Epidermal melanocyte (primary cell): ENCODE measurements around the gene PRMT9.

Experiments
- DNase-seq: peaks from one replicate; pipeline ENCODE4 v3.0.0; 2011; ENCODE audit warnings: low spot score; ENCODE audit not compliant: insufficient read length

The PRMT9 gene

GRCh38 chr4:147625733-147626132, 58.2 kb downstream of the PRMT9 start:
- no peak for DNase-seq

DNA sequence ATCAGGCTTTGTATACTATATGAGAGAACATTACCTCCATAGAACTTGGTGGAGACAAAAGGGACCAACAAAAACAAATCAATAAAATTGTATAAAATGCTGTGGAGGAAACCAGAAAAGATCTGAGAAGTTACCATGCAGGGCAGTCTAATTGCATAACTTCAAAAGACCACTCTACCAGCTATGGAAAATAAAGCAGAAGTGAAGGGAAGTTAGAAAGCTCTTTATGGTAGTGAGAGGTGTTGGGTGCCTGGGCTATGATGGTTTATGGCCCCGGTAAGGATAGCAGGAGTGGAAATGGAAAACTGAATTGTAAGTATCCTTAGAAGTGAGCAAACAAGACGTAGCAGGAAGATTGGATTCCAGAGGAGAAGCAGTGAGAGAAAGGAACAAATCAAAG, 63.6 kb downstream of the PRMT9 start:
- no peak for DNase-seq

- DNase-seq: no peak
Measured at GRCh38 chr4:147617841-147618691, 65.9 kb downstream of the PRMT9 start.

DNA sequence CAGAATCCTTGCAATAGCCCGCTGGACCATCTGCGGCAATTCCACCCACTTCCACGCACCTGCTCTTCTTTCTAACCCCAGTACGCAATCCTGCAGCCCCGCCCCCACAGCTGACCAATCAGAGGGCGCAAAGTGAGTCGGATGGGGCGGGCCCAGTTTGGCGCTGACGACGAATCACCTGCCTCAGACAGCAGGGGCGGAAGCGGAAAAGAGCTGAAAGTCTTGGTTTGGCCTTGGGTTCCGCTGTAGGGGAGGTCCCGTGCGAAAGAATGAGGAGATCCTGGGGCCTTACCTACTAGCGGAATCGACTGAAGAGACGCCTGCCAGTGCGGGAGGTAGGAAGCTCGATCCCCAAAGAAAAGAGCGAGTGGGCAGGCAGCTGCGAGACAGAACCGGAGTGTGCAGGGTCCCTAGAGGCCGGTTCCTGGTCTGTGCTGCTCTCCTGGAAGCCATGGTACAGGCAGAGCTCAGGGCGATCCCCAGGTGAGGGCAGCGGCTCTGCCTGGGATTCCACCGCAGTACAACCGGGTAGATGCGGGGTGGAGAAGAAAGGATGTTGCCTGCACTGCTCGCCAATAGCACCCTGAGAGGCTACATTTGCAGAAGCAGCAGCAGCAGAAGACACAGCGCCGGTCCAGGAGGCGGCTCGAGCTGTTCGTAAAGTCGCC, 66.7 kb downstream of the PRMT9 start, which contains the start of gene TMEM184C:
TSS of gene TMEM184C (plus strand) at position 225 of the 668 bp plus-strand sequence. CDS start 560 bp downstream, outside the sequence.
- peak; percentile 92 for DNase-seq

DNA sequence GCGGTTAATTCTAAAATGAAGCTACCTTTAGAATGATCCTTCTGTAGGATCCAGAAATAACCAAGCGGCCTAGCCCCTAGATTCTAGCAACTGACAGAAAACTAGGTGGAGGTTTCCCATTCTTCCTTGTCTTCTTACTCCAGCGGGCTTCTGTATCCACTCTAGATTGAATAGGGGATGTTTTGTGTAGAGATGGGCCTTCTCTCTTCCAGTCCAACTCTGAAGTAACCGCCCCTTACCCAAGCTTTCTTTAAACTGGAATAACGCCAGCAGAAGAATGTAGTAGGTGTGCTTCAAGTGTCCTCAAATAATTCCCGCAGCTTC, 67.2 kb downstream of the PRMT9 start:
- no peak for DNase-seq

DNA sequence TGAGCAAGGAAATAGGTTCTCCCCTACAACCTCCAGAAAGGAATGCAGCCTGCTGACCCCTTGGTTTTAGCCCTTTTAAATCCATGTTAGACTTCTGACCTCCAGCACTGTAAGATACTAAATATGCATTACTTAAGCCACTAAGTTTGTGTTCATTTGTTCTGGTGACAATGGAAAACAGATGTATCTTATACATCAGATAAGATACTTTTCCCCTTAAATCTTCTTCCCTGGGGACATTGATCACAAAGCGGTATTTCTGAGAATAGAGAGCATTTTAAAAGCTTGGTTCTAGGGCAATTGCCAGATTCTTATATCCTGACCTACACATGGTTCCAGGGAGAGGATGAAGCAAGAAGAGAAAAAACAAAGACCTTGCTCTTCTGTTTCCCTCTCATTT, 73.3 kb downstream of the PRMT9 start:
- DNase-seq: no peak

GRCh38 chr4:147607471-147607870, 76.5 kb downstream of the PRMT9 start:
- DNase-seq: no peak

- no peak for DNase-seq
Measured at GRCh38 chr4:147605499-147605898, 78.5 kb downstream of the PRMT9 start.

DNA sequence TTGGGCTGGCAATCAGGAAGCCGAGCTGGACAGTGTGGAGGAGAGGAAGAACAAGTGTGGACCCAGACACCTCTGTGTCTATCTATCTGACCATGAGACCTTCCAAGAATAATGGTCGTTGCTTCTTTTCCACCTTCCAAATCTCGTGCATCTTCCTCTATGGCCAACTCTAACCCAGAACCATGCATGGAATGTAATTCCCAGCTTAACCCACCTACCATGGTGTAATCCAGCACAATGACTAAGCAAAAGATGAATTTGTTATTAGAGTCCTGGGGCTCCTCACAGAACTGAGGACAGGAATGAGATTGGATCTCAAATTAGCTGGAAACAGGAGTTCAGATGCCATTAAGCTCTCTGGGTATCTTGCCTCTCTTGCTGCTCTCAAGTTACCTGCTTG, 84.2 kb downstream of the PRMT9 start:
- DNase-seq: no peak

DNA sequence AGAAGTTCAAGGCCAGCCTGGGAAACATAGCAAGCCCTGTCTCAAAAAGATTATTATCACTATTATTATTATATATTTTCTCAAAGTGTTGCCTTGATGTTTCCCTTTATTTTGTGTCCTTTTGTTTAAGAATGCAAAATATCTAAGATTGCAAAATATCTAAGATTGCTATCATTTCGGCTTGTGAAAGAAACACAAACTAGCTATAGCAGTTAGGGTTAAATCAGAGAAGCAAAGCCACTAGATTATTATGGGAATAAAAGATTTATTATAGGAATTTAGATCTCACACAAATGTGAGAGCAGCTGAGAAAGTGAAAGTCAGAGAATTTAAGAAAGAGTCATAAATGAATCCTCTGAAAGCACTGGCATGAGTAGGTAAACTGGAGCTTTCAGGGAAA, 84.8 kb downstream of the PRMT9 start:
- DNase-seq: no peak

- no peak for DNase-seq
Measured at GRCh38 chr4:147597561-147597960, 86.4 kb downstream of the PRMT9 start.

- peak; percentile 30 for DNase-seq
Measured at GRCh38 chr4:147596981-147597380, 87.0 kb downstream of the PRMT9 start.

GRCh38 chr4:147596377-147596776, 87.6 kb downstream of the PRMT9 start:
- no peak for DNase-seq

DNA sequence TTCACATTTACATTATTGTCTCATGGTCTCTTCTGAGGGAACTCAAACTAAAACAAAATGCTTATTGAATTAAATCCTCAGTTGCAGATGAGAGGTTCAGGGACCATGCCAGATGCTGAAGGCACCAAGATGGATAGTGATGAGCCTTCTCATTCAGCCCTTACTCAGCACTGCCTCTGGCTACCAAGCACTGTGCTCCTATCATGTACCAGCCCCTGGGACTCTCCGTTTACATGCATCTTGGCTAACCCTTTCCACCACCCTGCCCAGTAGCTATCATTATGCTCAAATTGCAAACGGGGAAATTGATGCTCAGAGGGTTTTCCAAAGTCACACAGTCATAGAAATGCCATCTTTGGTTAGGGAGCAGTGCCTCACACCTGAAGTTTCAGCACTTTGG, 89.4 kb downstream of the PRMT9 start:
- DNase-seq: no peak

DNA sequence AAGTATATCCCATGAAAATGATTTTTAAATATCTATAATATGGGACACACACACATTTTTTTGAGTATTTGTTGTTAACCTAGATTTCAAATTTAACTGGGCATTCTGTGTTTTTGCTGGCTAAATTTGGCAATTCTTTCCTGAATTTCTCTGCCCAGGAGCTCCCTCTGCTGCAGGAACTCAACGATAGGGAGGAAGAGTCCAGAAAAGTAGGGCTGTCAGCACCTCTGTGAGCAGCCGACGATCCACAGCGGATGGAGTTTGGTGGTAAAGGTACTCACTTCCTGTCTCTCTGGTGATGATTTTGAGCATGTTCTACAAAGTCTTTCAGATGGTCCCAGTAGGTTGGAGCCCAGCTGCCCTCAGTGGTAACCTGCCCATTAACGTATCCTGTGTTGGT, 89.9 kb downstream of the PRMT9 start:
- no peak for DNase-seq

DNA sequence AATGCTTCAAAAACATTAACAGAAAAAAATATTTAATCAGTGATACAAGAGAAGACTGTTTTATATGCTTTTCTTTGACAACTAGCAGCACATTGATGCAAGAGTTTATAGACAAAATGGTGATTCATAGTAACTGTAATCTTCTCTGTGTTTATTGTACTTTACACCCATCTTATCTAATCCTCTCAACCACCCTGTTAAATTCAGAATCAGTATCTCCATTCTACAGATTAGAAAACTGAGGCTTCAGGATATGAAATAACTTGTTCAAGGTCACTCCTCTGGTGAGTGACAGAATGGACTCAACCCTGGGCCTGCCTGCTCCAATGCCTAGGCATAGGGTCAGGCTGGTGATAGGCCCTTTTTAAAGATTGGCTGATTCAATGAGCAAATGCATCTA, 92.9 kb downstream of the PRMT9 start:
- DNase-seq: no peak

GRCh38 chr4:147590249-147590920, 93.6 kb downstream of the PRMT9 start:
- peak; percentile 66 for DNase-seq

DNA sequence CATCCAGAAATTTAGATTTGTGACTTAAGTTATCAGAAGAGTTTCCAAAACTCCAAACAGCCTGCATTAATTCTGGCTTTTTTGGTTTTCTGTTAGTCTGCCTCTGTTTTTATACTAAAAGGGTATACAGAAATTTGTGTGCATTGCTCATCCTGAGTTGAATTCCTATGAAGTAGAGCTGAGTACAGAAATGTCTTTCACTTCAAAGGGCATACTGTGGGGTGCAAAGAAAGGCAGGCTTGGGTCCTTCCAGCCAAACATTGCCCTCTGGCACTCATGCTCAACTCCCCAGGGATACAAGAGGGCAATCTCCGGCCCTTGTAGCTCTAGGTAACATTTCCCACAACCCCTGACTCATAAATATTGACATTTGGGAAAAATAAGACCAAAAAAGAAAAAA, 94.4 kb downstream of the PRMT9 start:
- DNase-seq: no peak
